Measurements from ENCODE around the gene MAB21L2. TPM values are rescaled to one million over a fixed set of nuclear protein-coding genes. Genes with fewer than 3 reads are reported as not detected.
"Not testable (repeated sequence)": the region's sequence is repeated elsewhere in the genome, so short reads cannot be mapped to it uniquely, and the experiment has no call there.

MAB21L2 gene
- total RNA-seq, 1 experiment from 2014 or later: not detected

DNA sequence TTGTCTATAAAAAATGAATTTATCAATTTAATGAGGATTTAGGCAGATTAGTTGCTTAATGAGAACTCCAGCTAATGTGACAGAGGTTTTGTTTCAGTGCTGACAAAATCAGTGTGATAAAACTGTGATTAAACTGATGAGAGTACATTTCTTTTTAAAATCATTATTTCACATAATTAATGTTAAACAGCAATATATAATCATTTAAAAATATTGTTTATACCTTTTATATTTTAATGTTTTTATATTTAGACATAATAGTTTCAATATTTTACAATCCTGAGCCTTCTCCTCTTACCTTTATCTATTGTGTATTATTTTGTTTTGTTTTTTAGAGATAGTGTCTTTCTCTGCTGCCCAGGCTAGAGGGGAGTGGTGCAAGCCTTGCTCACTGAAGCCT lies 47.1 kb upstream of the MAB21L2 start (continued):
- TF ChIP-seq, protein P1, sequence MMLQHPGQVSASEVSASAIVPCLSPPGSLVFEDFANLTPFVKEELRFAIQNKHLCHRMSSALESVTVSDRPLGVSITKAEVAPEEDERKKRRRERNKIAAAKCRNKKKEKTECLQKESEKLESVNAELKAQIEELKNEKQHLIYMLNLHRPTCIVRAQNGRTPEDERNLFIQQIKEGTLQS (IDR thresholded peaks at IDR 0.05): no peak
- no peak for TF ChIP-seq SIN3A (IDR thresholded peaks at IDR 0.05; ENCODE audit: low read depth)

DNA sequence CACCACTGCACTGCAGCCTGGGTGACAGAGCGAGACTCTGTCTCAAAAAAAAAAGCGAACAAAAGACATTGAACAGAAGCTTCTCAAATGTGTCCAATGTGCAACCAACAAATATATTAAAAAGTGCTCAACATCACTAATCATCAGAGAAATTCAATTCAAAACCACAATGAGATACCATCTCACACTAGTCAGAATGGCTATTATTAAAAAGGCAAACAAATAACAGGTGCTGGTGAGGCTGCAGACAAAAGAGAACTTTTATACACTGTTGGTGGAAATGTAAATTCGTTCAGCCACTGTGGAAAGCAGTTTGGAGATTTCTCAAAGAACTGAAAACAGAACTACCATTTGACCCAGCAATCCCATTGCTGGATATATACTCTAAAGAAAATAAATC lies 44.0 kb upstream of the MAB21L2 start:
- H3K9me2 ChIP-seq (ENCODE audit: insufficient read depth); DNase-seq (ENCODE audit: low read depth, low spot score); H3K79me2 ChIP-seq (ENCODE audit: insufficient read depth, low read length); H3K27me3 ChIP-seq (ENCODE audit: insufficient read depth, low read length); H3K27ac ChIP-seq (ENCODE audit: low read depth, low read length); H3K4me1 ChIP-seq (ENCODE audit: control insufficient read depth in 1 of 2, insufficient read depth in 2 of 2, low read length in 2 of 2); H4K20me1 ChIP-seq (ENCODE audit: insufficient read depth); H3K4me2 ChIP-seq (ENCODE audit: low read length); H2AFZ ChIP-seq (ENCODE audit: low read depth, low read length, poor library complexity, severe bottlenecking); RAD21 ChIA-PET (ENCODE audit: low non-redundant PET in 1 of 2, low total read pairs in 2 of 2, uncharacterized antibody in 2 of 2, unreplicated experiment in 2 of 2); ATAC-seq; BruUV-seq (replicated peaks); H3K9me3 ChIP-seq (ENCODE audit: control insufficient read depth in 1 of 2, insufficient read depth in 1 of 2, low read depth in 1 of 2, low read length in 2 of 2); H3K9ac ChIP-seq (ENCODE audit: low read length); intact Hi-C loops (cut with micrococcal nuclease); H3K4me3 ChIP-seq (replicated peaks in 1 of 2; ENCODE audit: low read depth in 1 of 2, low read length in 2 of 2); CTCF ChIA-PET; H3K36me3 ChIP-seq (ENCODE audit: control insufficient read depth in 1 of 2, insufficient read depth in 2 of 2, low read length in 2 of 2); POLR2A ChIA-PET: not testable (repeated sequence)

DNA sequence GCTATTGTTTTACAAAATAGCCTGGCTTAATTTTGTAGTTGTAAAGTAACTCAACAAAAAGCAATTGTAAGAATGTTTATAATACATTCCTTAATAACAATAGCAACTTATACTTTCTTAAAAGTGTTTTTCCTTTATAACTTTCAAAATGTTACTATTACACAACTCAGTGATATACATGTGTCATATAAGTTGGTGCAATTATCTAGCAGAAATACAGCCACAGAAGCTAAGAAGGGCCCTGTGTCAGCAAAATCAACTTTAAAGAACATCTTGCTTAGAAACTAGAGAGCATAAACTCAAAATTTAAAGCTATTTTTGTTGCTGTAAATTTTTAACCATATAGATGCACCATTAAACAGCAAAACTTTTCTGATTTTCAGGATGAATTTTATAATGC lies 41.4 kb upstream of the MAB21L2 start:
- CTCF ChIA-PET: no interaction called here
- Histone ChIP-seq H3K4me1 (ENCODE audit: control insufficient read depth in 1 of 2, insufficient read depth in 2 of 2, low read length in 2 of 2) (no peaks in the 10 kb centered on the region), H3K9ac (ENCODE audit: low read length) (no peak overlapping the region), H3K9me3 (ENCODE audit: control insufficient read depth in 1 of 2, insufficient read depth in 1 of 2, low read depth in 1 of 2, low read length in 2 of 2) (no peaks in the 10 kb centered on the region), H3K4me2 (ENCODE audit: low read length) (no peak overlapping the region), H3K4me3 (replicated peaks in 1 of 2; ENCODE audit: low read depth in 1 of 2, low read length in 2 of 2) (no peak overlapping the region), H3K27me3 (ENCODE audit: insufficient read depth, low read length) (no peaks in the 10 kb centered on the region), H3K79me2 (ENCODE audit: insufficient read depth, low read length) (no peaks in the 10 kb centered on the region), H4K20me1 (ENCODE audit: insufficient read depth) (no peaks in the 10 kb centered on the region; the same call in 1 of the 2 replicates), H3K36me3 (ENCODE audit: control insufficient read depth in 1 of 2, insufficient read depth in 2 of 2, low read length in 2 of 2) (no peaks in the 10 kb centered on the region), H3K27ac (ENCODE audit: low read depth, low read length) (no peak overlapping the region), H2AFZ (ENCODE audit: low read depth, low read length, poor library complexity, severe bottlenecking) (no peak overlapping the region), H3K9me2 (ENCODE audit: insufficient read depth) (no peaks in the 10 kb centered on the region)
- TF ChIP-seq RAD21 (IDR thresholded peaks at IDR 0.05; ENCODE audit: low read depth) (no peak), JUND (IDR thresholded peaks at IDR 0.05) (no peak), YY1 (IDR thresholded peaks at IDR 0.05; ENCODE audit: extremely low read depth, insufficient replicate concordance, low read depth, low read length) (no peak), EZH2phosphoT487 (IDR thresholded peaks at IDR 0.05; ENCODE audit: borderline replicate concordance) (no peak), TCF7L2 (IDR thresholded peaks at IDR 0.05; ENCODE audit: borderline replicate concordance, extremely low read depth, insufficient read depth, insufficient read length) (no peak), FOSL1 (IDR thresholded peaks at IDR 0.05; ENCODE audit: low read depth) (no peak), POLR2A (IDR thresholded peaks at IDR 0.05; ENCODE audit: borderline replicate concordance, extremely low read depth, insufficient read depth, insufficient read length) (no peak), EZH2 (IDR thresholded peaks at IDR 0.05) (no peak), CBX3 (IDR thresholded peaks at IDR 0.05; ENCODE audit: low read depth) (no peak), POLR2AphosphoS5 (IDR thresholded peaks at IDR 0.05; ENCODE audit: low read depth, low read length) (no peak), SIN3A (IDR thresholded peaks at IDR 0.05; ENCODE audit: low read depth) (no peak), SP1 (IDR thresholded peaks at IDR 0.05; ENCODE audit: low read depth) (no peak)
- TF ChIP-seq, protein P1 (IDR thresholded peaks at IDR 0.05): no peak
- TF ChIP-seq, protein P2, sequence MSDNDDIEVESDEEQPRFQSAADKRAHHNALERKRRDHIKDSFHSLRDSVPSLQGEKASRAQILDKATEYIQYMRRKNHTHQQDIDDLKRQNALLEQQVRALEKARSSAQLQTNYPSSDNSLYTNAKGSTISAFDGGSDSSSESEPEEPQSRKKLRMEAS (IDR thresholded peaks at IDR 0.05): no peak
- TF ChIP-seq, protein P3, sequence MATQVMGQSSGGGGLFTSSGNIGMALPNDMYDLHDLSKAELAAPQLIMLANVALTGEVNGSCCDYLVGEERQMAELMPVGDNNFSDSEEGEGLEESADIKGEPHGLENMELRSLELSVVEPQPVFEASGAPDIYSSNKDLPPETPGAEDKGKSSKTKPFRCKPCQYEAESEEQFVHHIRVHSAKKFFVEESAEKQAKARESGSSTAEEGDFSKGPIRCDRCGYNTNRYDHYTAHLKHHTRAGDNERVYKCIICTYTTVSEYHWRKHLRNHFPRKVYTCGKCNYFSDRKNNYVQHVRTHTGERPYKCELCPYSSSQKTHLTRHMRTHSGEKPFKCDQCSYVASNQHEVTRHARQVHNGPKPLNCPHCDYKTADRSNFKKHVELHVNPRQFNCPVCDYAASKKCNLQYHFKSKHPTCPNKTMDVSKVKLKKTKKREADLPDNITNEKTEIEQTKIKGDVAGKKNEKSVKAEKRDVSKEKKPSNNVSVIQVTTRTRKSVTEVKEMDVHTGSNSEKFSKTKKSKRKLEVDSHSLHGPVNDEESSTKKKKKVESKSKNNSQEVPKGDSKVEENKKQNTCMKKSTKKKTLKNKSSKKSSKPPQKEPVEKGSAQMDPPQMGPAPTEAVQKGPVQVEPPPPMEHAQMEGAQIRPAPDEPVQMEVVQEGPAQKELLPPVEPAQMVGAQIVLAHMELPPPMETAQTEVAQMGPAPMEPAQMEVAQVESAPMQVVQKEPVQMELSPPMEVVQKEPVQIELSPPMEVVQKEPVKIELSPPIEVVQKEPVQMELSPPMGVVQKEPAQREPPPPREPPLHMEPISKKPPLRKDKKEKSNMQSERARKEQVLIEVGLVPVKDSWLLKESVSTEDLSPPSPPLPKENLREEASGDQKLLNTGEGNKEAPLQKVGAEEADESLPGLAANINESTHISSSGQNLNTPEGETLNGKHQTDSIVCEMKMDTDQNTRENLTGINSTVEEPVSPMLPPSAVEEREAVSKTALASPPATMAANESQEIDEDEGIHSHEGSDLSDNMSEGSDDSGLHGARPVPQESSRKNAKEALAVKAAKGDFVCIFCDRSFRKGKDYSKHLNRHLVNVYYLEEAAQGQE (IDR thresholded peaks at IDR 0.05; ENCODE audit: low read depth): no peak
- BruUV-seq (replicated peaks): no TSS peak
- POLR2A ChIA-PET: no interaction called here
- no peak for ATAC-seq
- intact Hi-C loops (cut with micrococcal nuclease): no loop called here
- DNase-seq (ENCODE audit: low read depth, low spot score): no peak
- RAD21 ChIA-PET (ENCODE audit: low non-redundant PET in 1 of 2, low total read pairs in 2 of 2, uncharacterized antibody in 2 of 2, unreplicated experiment in 2 of 2): no interaction called here
